DND-41 (cell line): Measurements from ENCODE around the gene MTR.

Experiments used
- EZH2 ChIP-seq: IDR thresholded peaks from 3 replicates; pipeline ENCODE4 v1.6.1; 2012; ENCODE audit warnings: borderline replicate concordance, low read depth, mild to moderate bottlenecking, moderate library complexity, low read length, inconsistent platforms; ENCODE audit not compliant: severe bottlenecking
- TF ChIP-seq, protein P1 (sequence below): IDR thresholded peaks from 2 replicates; pipeline ENCODE4 v1.5.1; 2012; ENCODE audit warnings: borderline replicate concordance, low read length, moderate library complexity, mild to moderate bottlenecking; ENCODE audit not compliant: poor library complexity, severe bottlenecking; ENCODE audit errors: extremely low read depth

DNA sequence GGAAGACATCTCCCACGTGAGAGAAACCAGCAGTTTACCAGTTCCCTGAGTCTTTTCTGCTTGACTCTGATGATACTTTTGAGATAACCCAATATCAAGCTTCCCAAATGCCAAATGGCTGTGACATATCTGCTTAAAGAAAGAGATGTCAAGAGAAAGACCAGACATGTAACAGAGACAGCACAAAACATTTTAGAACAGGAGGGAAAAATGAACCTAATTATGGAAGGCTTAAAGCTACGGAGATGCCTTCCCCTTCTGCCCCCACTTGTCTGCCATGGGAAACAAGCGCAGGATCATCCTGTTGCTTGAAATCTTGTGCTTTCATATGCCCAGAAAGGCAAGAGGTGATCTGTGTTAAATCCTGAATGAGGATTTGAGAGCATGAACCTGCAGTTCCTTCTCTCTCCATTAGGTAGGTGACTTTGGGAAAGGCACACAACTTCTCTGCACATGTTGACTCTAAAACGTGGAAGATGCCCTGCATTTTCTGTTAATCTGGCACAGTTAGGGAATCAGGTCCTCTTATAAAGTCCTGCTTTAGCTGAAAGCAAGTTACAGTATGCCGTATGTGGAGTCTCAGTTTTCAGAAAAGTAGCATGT lies 46.7 kb upstream of the MTR start:
- TF ChIP-seq, protein P1, sequence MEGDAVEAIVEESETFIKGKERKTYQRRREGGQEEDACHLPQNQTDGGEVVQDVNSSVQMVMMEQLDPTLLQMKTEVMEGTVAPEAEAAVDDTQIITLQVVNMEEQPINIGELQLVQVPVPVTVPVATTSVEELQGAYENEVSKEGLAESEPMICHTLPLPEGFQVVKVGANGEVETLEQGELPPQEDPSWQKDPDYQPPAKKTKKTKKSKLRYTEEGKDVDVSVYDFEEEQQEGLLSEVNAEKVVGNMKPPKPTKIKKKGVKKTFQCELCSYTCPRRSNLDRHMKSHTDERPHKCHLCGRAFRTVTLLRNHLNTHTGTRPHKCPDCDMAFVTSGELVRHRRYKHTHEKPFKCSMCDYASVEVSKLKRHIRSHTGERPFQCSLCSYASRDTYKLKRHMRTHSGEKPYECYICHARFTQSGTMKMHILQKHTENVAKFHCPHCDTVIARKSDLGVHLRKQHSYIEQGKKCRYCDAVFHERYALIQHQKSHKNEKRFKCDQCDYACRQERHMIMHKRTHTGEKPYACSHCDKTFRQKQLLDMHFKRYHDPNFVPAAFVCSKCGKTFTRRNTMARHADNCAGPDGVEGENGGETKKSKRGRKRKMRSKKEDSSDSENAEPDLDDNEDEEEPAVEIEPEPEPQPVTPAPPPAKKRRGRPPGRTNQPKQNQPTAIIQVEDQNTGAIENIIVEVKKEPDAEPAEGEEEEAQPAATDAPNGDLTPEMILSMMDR, result peak; percentile 35
- TF ChIP-seq EZH2, result no peak
